Urinary bladder (tissue), 4 donors: Measurements from ENCODE around the gene PAM16. TPM values are rescaled to one million over a fixed set of nuclear protein-coding genes. Genes with fewer than 3 reads are reported as not detected.
"Not testable (repeated sequence)": the region's sequence is repeated elsewhere in the genome, so short reads cannot be mapped to it uniquely, and the experiment has no call there.

Source experiments
- DNase-seq: peaks from one replicate; pipeline ENCODE4 v3.0.0-alpha.2; 2015; ENCODE audit errors: extremely low spot score
- H3K27ac ChIP-seq: one replicate; pipeline ENCODE4 v1.5.1; 2013; ENCODE audit warnings: low read depth, mild to moderate bottlenecking, moderate library complexity
- H3K36me3 ChIP-seq: one replicate; pipeline ENCODE4 v1.6.1; 2013; ENCODE audit warnings: mild to moderate bottlenecking, moderate library complexity; ENCODE audit not compliant: insufficient read depth
- H3K4me1 ChIP-seq: one replicate; pipeline ENCODE4 v1.6.1; 2013; ENCODE audit warnings: mild to moderate bottlenecking, moderate library complexity; ENCODE audit not compliant: insufficient read depth
- H3K4me3 ChIP-seq: one replicate; pipeline ENCODE4 v1.5.1; 2013; ENCODE audit warnings: low read depth, low read length
- WGBS: extraction: QIAGEN DNeasy Blood & Tissue Kit; methylation state at CpG from one replicate; pipeline ENCODE4 v1.1.7; 2013; 5-methylcytosine and 5-hydroxymethylcytosine counted together
- polyA plus RNA-seq: library from polyadenylated mRNA; stranded (reverse); fragments of 200-250 nt; gene quantifications from one replicate; pipeline ENCODE4 v1.2.3, GENCODE V29; 2013
- total RNA-seq: library from RNA; depleted of rRNA; stranded (reverse); fragments of >200 nt; gene quantifications from one replicate; pipeline ENCODE4 v1.2.3, GENCODE V29; 2014
- donor health status: healthy with polysubstance abuse.
- donor health status: healthy.

PAM16 gene
- total and polyA plus RNA-seq, 2 donors = 8.6 to 48.9 TPM

- H3K36me3 ChIP-seq = no peaks in the 10 kb centered on the region
- DNase-seq = no peak
- H3K27ac ChIP-seq = no peak overlapping the region
- no peak overlapping the region for H3K4me3 ChIP-seq
- 86% methylated on average over 41 of the region's 41 CpGs for WGBS
- H3K4me1 ChIP-seq = no peaks in the 10 kb centered on the region
These were observed 14.2 kb downstream of the PAM16 start for GRCh38 chr16:4336701-4337539.

- no peaks in the 10 kb centered on the region for H3K36me3 ChIP-seq
- no peaks in the 10 kb centered on the region for H3K4me1 ChIP-seq
- no peak overlapping the region for H3K27ac ChIP-seq
- 84% methylated on average over 32 of the region's 32 CpGs for WGBS
- DNase-seq = no peak
- no peak overlapping the region for H3K4me3 ChIP-seq
These were observed 16.2 kb downstream of the PAM16 start for GRCh38 chr16:4334724-4335495.

DNA sequence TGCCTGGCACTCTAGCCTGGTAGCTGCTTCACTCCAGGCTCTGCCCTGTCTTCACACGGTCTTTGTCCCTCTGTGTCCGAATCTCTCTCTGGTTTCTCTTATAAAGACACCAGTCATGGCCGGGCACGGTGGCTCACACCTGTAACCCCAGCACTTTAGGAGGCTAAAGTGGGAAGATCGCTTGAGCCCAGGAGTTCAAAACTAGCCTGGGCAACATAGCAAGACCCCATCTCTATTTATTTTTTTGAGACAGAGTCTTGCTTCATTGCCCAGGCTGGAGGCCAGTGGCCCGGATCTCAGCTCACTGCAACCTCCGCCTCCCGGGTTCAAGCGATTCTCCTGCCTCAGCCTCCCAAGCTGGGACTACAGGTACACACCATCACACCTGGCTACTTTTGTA, 17.4 kb downstream of the PAM16 start:
- not testable (repeated sequence) for H3K4me1 ChIP-seq, DNase-seq, H3K4me3 ChIP-seq, H3K36me3 ChIP-seq, H3K27ac ChIP-seq
- WGBS = 94% methylated on average over 9 of the region's 9 CpGs

DNA sequence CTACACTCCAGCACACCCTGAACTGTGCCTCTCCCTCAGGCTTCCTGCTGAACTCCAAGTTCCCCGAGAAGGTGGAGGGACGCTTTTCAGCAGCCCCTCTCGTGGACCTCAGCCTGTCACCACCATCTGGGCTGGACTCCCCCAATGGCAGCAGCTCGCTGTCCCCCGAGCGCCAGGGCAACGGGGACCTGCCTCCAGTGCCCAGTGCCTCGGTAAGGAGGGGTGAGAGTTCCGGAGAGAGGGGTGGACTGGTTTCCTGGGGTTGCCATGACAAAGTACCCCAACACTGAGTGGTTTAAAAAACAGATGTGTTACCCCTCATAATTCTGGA, 17.8 kb downstream of the PAM16 start:
- no peak for DNase-seq
- Histone ChIP-seq H3K4me1 (no peaks in the 10 kb centered on the region), H3K36me3 (no peaks in the 10 kb centered on the region), H3K4me3 (no peak overlapping the region), H3K27ac (no peak overlapping the region)
- WGBS = 79% methylated on average over 9 of the region's 9 CpGs

DNA sequence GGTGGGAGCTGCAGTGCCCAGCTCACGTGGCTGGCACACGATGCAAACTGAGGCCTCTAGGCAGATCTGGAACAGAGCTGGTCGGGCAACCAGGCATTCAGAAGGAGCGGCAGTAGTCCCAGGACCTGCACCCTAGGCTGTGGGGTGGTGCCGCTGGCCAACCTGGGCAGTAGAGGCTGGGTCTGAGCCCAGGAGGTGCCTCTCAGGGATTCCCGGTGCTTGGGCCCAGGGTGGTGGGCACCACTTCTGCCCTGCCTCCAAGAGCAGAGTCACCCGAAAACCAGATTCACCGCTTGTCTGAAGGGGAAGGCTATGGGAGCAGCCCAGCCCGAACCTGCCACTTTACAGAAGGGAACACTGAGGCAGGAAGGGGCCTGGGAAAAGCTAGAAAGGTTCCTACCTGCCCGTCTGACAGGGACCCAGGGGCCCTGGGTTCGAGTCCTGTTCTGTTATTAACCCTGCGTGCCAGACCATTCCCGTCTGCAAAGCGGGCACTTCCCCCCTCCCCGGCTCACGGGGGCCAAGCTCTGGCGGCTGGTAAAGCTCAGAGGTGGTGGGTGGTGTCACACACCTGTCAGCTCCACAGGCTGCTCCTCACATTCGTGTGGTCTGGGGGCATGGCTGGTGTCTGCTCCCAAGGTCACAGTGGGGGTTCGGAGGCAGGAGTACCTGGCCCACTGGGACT, 18.4 kb downstream of the PAM16 start:
- WGBS = 86% methylated on average over 19 of the region's 19 CpGs
- DNase-seq = no peak
- H3K4me3 ChIP-seq = no peak overlapping the region
- H3K27ac ChIP-seq = no peak overlapping the region
- H3K36me3 ChIP-seq = no peaks in the 10 kb centered on the region
- no peaks in the 10 kb centered on the region for H3K4me1 ChIP-seq

DNA sequence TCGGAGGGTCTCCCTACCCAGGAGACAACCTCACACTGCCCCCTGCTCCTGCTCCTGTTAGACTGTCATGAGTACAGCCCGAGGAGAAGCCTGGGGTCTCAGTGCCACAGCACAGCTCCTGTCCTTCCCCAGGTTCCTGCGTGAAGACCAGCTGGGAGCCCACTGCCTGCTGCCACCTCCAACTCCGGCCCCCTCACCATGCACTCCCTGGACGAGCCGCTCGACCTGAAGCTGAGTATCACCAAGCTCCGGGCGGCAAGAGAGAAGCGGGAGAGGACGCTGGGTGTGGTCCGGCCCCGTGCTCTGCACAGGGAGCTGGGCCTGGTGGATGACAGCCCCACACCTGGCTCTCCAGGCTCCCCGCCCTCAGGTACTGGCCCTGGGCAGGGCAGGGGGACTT, 19.0 kb downstream of the PAM16 start:
- no peaks in the 10 kb centered on the region for H3K36me3 ChIP-seq
- WGBS = 89% methylated on average over 14 of the region's 14 CpGs
- H3K27ac ChIP-seq = no peak overlapping the region
- H3K4me3 ChIP-seq = no peak overlapping the region
- DNase-seq = no peak
- H3K4me1 ChIP-seq = no peaks in the 10 kb centered on the region

DNA sequence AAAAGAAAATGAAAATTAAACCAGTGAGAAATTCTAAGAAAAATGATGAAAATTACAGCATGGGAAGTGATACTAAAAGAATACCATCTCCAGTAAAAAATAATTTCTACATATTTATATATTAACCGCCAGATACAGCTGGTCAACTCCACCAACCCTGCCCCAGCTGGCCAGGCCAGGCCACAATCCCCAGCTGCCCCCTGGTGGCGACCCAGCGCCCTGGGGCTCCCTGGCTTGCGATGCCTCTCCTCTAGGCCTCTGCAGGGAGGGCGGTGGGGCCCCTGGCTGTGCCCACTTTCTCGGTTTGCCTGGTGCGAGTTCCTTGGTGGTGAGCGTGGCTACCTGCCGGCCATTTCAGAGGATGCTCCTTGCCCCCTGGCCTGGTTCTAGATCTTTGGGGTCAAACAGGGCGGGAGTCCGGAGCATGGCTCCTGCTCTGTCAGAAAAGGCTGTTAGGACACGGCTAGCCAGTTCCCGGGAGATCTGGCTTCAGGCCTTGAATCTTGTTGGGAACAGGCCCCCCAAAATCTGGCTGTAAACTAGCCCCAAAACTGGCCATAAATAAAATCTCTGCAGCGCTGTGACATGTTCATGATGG, 20.7 kb downstream of the PAM16 start:
- no peaks in the 10 kb centered on the region for H3K4me1 ChIP-seq
- H3K27ac ChIP-seq = no peak overlapping the region
- H3K4me3 ChIP-seq = no peak overlapping the region
- DNase-seq = no peak
- H3K36me3 ChIP-seq = no peaks in the 10 kb centered on the region
- WGBS = 52% methylated on average over 14 of the region's 14 CpGs

GRCh38 chr16:4328782-4329775, 22.0 kb downstream of the PAM16 start:
- H3K27ac ChIP-seq = peak overlapping the region; percentile 51
- WGBS = 35% methylated on average over 17 of the region's 17 CpGs
- no peak overlapping the region for H3K4me3 ChIP-seq
- DNase-seq = no peak
- no peaks in the 10 kb centered on the region for H3K36me3 ChIP-seq
- H3K4me1 ChIP-seq = no peaks in the 10 kb centered on the region

GRCh38 chr16:4328046-4328781, 22.9 kb downstream of the PAM16 start:
- no peaks in the 10 kb centered on the region for H3K4me1 ChIP-seq
- DNase-seq = no peak
- no peaks in the 10 kb centered on the region for H3K36me3 ChIP-seq
- peak overlapping the region; percentile 51 for H3K27ac ChIP-seq
- 4% methylated on average over 30 of the region's 30 CpGs for WGBS
- H3K4me3 ChIP-seq = peak overlapping the region; percentile 40

DNA sequence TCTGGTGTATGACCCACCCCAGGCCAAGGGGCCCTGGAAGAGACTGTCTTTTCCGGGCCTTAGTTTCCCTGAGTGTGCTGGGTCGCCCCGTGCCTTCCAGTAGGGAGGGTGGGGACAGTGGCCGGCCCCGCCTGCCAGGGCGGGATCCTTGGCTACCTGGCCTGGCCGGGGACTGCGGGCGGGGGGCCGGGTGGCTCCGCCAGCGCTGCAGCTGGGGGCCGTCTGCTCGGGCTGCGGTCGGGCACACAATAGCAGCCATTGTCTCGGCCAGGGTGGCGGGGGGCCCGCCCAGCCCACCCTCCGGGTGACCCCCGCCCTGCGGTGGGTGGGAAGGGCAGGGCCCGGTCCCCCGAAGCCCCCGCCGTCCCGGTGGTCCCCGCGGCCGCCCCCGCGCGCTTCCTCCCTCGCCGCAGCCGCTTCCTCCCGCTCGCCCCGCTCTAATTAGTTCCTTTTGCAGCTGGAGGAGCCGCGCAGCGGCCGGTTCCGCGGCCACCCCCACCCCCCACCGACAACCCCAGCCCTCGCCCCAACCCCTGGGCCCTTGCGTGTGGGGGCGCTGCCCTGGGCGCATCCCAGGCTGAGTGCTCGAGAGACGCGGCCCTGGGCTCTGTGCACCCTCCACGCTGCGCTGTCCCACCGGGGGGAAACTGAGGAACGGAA, 23.6 kb downstream of the PAM16 start:
- DNase-seq = no peak
- Histone ChIP-seq H3K36me3 (no peaks in the 10 kb centered on the region), H3K4me1 (no peaks in the 10 kb centered on the region), H3K27ac (peak overlapping the region; percentile 48), H3K4me3 (peak overlapping the region; percentile 40)
- 5% methylated on average over 56 of the region's 57 CpGs for WGBS

- Histone ChIP-seq H3K27ac (no peak overlapping the region), H3K36me3 (no peaks in the 10 kb centered on the region), H3K4me1 (peaks cover 2% of the 10 kb centered on the region), H3K4me3 (no peak overlapping the region)
- 79% methylated on average over 6 of the region's 6 CpGs for WGBS
- no peak for DNase-seq
These were observed 25.8 kb downstream of the PAM16 start for GRCh38 chr16:4325253-4325758.
